Neural progenitor cell (in vitro differentiated cells): ENCODE measurements around the gene FKBP15.

ENCODE experiments used
- CTCF ChIP-seq: fragments of 200-600 bp; sonication (generic); IDR thresholded peaks from 2 replicates; pipeline ENCODE4 v1.5.1; 2017; ENCODE audit warnings: antibody characterized with exemption, mild to moderate bottlenecking
- EZH2 ChIP-seq: fragments of 200-600 bp; sonication (generic); IDR thresholded peaks from 2 replicates; pipeline ENCODE4 v1.6.1; 2017; ENCODE audit warnings: antibody characterized with exemption, mild to moderate bottlenecking, moderate library complexity

GRCh38 chr9:113155911-113156588 is 65.0 kb downstream of the FKBP15 start:
- no peak for TF ChIP-seq EZH2
- no peak for TF ChIP-seq CTCF
